GM18502 (cell line): ENCODE results near the gene ARL5A.
"Not testable (repeated sequence)": the region's sequence is repeated elsewhere in the genome, so short reads cannot be mapped to it uniquely, and the experiment has no call there.

Experiments
- ATAC-seq: cut with Tn5 transposase; IDR thresholded peaks from one replicate; pipeline ENCODE4 v1.9.1; 2021; ENCODE audit warnings: mild to moderate bottlenecking; ENCODE audit not compliant: unreplicated experiment, poor library complexity

ARL5A gene, protein sequence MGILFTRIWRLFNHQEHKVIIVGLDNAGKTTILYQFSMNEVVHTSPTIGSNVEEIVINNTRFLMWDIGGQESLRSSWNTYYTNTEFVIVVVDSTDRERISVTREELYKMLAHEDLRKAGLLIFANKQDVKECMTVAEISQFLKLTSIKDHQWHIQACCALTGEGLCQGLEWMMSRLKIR

DNA sequence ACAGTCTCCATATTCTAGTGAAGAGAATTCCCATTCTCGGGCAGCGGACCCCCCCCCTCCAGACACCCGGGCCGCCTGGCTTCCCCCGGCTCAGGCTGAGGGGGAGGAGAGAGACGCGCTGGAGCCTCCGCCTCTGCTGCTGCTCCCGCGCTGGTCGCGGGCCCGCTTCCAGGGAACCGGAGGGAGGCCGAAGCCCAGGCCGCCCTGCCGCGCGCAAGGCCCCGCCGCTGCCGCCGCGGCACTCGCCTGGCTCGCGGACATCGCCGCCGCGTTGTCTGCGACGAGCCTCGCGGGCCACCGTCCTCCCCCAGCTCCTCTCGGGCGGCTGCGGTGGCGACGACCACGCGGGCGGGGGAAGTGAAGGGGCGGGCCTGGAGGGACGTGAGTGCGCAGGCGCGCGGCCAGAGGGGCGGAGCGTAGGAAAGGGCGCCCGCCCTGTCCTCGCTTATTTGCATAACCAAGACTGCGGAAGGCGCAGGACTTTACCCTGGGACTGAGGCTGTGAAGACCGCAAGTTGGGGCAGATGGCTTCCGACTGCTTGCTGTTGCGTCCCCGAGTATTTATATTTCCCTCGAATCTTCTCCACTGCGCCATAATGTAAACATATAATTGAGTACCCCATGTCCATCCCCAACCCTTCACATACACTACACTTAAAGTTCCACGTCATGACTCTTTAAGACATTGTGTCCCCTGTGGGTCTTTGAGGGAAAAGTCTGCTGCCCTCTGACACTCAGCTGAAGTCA lies at the start of gene ARL5A:
TSS of gene ARL5A (minus strand) at position 279 of the 747 bp plus-strand sequence. CDS start at position 34, 245 bp downstream.
- ATAC-seq, result peak; percentile 95

DNA sequence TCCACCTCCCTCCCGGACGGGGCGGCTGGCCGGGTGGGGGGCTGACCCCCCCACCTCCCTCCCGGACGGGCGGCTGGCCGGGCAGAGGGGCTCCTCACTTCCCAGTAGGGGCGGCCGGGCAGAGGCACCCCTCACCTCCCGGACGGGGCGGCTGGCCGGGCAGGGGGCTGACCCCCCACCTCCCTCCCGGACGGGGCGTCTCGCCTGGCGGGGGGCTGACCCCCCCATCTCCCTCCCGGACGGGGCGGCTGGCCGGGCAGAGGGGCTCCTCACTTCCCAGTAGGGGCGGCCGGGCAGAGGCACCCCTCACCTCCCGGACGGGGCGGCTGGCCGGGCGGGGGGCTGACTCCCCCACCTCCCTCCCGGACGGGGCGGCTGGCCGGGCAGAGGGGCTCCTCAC lies 47.4 kb upstream of the ARL5A start:
- not testable (repeated sequence) for ATAC-seq

DNA sequence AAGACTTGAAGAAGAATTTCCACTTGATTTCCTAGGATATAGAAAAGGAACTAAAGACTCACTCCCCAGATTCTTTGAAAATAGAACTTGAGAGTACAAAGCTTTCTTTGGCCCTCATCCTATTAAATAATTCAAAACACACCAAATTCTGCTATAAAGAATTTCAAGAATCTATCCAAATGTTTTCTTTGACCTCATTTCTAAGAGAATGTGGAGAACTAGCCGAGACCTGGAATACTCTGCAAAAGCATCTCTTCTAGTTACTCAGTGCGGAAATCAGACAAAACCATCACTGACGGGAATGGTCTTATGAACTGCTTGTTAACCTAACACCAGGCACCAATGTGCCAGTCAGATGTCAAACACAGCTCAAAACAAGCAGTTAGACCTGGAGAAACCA lies 44.2 kb upstream of the ARL5A start:
- no peak for ATAC-seq

DNA sequence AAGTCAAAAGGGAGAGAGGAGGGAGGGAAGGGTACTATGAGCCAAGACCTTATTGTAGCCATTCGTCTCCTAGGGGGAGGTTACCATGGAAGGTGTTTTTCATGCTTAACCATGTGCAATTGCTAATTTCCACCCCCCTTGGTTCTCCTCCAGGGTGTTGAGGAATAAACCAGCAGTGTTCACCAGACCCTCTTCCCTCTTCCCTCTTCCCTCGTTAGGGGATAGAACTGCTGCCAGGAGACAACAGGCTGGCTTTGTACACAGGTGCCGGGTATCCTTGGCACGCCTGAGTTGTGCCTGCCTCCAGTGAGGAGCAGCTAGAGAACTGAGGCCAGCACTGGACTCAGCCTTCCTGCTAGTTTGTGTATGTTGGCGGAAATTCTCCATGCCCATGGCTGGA lies 41.1 kb upstream of the ARL5A start:
- ATAC-seq, result no peak

DNA sequence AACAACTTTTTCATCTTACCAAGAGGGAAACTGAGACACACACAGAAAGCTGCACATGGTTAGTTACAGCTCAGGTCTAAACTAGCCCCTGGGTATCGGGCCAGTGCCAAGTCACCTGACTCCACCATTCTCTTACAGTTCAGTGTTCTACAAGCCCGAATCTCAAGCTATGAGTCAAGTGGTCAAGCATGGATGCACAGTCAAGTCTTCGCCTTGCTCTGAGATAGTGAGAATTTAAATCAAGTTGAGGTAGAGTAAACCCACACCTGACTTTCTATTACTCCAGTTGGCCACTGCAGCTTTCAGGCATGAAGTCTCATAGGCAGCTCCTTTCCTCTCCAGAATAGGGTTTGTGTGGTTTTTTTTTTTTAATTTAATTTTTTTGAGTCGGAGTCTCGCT lies 34.5 kb upstream of the ARL5A start:
- ATAC-seq, result peak; percentile 99

DNA sequence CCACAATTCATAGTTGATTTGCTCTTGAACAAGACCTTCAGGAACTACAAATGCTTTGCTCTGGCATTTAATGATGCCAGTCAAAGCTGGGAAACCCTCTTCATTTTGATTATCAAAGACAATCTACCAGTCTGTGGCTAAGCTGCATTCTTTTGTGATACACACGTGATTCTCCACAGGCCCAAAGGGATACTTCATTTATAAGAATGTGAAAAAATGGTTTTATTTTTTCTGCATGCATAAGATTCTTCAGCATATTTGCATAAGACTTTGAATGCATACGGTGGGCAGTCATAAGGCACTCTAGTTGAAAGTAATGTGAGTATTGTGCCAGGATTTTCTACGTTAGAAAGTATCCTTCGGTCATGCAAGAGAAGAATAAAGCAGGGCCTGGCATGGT lies 33.0 kb upstream of the ARL5A start:
- no peak for ATAC-seq

DNA sequence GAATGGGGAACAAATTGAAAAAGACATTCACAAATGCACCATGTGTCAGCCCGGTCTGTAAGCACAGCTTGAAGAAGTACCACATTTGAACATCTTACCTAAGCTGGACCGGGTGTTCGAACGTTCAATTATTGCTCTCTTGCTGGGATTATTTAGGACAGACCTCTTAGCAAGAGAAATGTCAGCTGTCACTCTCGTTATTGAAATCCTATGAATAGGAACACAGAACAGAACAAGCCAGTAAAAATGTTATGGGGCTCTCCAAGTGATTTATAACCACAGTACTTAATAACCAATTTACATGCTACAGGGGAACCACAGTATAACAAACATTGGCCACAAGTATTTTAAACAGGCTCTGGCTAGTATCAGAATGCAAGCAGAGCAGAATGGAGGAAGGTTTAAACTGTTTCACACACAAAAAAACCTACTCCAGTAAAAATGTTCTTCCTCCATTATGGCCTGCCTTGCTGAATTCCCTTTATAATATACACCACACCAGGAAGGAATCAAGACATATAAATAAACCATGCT lies 32.5 kb upstream of the ARL5A start:
- ATAC-seq, result no peak

DNA sequence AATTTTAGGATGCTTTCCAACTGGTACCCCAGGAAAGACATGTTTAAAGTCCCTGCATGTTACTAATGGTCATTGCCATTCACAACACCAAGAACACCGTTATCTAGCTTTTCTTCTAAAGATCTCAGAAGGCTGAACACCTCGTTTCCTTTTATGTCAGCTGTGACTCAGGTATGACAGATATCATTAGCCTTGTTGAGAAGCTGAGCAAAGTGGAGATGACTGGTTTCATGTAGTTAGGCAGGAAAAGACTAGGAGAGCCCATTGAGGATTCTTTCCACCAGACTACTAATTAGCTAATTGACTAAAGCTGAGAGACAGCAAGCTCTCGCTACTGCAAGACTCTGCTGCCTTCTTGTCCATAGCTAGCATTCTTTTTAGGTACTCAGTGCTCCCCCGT lies 32.0 kb upstream of the ARL5A start:
- no peak for ATAC-seq

DNA sequence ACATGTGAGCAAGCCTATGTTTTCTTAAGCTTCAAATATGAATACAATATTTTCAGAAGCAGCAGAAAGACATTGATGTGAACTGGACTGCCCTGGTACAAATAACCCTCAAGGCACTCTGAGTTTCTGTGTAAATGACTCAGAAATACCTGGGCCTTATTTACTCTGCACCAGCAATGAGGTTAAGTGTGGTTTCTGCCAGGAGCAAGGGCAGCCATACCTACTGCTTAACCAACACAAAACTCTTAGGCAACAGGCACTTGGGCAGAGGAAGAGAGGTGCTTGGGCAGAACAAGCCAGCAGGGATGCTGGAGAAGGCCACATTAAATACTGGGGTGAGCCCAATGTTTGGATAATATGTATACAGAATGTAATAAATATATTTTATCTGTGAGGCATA lies 29.4 kb upstream of the ARL5A start:
- no peak for ATAC-seq

DNA sequence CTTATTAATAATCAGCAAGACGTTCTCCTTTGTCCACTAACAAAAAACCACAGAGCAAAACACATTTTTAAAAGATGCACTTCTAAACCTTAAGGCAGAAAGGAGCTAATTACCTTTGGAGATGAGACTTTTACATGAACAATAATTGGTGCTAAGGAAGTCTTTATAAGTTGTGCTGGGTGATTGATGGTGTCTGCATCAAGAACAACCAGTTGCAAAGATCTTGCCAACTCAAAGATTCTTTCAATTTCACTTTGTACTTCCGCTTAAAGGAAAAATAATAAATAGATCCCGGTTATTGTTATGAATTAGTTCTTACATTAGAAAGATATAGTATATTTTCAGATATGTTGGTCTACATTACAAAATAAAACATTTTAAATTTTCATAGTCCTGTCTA lies 26.9 kb upstream of the ARL5A start:
- no peak for ATAC-seq

DNA sequence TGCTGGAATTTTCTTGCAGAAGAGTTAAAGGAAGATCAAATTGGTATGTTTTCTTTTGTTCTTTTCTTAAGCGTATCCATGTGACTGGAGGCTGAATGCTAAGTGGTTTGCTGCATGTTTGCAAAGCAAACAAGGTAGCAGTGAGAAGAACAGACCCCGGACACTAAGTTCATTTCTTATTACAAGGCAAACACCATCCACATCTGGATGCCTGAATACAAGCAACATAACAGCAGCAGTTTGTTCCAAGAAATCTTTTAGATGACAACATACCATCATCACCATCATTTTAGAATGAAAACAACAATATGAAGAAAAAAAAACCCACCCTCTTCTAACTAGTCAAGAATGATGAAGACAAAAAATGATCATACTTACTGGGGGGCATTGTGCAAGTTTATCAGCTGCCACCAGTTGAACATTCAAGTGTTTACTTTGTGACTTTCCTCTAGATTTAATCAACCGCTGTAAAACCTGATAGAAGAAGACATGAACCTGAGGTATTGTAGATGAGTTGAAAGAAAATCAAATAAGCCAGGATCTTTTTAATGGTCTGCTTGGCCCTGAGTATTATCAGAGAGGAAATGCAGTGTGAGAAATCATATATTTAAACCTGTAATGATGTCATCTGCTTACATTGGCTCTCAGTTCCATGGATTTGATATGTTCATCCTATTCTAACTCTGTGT lies 25.0 kb upstream of the ARL5A start:
- no peak for ATAC-seq

DNA sequence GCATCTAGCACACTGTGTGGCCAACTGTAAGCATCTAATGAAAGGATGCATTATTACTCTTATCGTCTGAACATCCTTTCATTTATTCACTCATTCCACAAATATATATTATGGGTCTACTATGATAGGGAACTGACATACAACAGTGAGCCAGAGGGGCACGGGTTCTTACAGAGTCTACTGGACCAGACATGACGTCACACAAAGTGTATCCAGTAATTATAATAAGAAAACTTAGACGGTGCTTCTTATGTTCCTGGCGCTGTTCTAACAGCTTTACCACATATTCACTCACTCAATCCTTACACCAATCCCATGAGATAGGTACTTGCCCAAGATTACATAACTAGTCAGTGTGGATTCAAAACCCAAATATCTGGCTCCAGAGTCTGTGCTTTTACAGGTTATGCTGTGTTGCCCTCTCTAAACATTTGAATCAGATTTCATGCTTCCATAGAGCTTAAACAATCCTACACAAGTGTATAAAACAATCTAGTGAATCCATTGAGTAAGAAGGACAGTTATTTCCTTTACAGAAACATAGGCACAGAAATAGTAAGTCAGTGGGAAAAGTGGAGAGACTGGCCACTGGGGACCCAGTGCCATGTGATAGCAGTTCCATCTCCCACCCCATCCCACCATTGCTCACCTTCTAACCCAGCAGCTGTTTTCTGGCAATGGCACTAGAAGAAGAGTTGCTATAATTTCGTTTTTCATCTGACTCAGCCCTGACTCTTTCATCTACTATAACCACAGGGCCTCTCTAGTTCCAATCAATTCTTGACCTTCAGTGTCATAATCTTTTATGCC lies 24.2 kb upstream of the ARL5A start:
- ATAC-seq, result no peak

DNA sequence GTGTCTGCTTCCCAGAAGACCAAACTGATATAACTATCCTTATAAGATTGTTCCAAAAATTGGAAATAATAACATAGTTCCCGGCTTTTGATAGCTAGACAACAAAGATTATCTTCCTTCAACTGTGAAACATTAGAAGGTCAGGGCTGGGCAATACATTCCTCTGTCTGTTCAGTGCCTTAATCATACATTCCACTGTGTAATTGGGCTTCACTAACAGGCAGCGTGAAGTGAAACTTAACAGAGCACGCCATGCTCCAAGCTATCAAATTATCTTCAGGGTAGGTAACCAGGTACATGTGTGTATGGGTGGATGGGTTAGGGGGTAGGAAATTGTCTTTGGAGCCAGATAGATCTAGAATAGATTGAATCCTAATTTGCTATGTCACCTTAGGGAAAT lies 23.5 kb upstream of the ARL5A start:
- no peak for ATAC-seq

DNA sequence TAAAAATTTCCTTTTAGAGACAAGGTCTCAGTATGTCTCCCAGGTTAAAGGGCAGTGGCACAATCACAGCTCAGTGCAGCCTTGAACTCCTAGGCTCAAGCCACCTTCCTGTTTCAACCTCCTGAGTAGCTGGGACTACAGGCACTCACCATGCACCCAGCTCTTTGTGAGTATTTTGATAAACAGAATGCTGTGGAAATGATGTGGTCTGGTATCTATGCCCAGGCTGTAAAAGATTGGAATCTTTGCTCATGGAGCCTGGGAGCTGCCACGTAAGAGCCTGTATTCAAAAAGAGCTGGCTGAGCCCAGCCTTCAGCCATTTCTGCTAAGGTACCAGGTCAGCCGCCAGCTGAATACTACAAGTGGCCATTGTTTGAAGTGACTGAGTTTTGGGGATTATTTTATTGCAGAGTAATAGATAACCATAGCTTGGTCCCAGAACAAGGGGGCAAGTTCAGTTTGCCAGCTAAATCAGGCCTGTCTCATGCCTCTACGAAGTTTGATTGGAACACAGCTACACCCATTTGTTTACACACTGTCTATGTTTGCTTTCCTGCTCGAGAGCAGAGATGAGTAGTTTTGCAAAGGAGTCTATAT lies 21.3 kb upstream of the ARL5A start:
- no peak for ATAC-seq

DNA sequence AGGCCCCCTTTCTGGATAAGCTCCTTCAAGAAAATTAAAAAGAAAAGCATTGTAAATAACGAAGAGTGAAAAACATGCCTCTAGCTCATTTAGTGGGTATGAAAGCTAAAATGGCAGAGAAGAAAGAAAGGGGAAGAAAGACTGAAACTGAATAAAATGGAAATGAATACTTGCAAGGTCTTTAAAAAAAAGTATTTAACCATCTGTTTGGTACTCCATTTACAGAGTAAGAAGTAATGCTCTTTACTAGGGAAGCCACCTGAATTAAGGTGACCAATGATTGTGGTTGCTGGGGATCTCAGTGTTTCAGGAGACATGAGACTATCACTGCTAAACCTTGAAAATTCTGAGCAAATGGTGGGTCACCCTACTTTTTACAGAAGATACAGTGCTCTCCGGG lies 17.7 kb upstream of the ARL5A start:
- ATAC-seq, result peak; percentile 63

DNA sequence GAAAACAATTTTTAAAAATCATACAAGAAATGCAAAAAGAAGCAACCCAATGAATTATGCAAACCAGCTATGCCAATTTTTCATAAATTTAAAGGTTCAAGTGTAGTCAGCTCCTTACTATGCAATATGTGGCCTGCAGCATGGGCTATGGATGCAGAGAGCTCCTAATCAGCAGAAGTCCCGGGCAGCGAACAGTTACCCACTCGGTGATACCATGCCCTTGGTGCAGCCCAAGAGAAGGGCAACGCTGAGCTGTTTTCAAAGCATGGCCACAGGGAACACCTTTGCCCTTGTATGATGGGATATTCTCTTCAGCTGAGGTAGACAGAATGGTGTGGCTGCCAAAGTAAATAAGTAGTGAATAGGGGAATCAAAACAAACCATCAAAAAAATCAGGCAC lies 17.3 kb upstream of the ARL5A start:
- no peak for ATAC-seq

DNA sequence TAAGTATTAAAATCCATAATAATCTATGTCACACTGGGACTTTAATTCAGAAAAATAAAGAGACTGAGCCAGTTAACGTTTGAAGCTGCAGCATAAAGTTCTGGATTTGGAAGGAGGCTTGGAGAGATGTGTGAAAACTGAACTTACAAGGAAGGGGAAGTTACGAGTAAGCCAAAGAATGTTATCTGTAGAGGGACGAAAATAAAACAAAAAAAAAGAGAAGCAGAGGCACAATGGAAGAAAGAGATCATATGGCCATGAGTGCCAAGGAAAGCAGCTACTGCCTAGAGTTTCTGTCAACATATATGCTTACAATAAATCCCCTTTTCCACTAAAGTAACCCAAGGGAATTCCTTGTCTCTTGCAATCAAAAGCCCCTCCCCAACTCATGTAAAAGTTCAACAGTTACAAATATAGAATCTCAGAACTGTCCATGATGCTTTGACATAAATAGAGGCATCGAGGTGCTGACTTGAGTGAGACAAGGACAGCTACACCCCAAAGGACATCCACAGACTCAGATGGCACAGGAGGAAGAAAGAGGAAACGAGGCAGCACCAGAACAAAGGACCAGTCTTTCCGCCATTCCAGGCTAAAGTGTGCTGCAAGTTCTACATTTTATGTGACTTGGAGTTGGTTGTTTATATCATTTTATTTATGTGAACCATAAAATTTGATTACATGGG lies 16.1 kb upstream of the ARL5A start:
- ATAC-seq, result no peak

DNA sequence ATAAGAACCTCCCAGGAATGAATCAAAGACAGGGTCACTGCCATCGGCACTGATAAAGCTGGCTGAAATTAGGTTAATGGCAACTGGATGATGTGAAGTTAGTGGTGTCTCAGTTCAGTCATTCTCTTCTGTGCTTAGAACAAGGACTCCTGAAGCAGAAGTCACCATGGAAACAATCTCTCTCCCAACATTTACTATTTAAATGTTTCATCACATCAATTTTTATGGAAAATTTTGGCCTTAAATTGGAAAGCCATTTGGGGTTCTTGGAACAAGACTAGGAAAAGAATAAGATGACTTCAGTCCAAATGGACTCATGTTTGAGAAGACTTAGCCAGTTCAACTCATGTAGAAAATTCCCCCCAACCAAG lies 15.5 kb upstream of the ARL5A start:
- ATAC-seq, result no peak

DNA sequence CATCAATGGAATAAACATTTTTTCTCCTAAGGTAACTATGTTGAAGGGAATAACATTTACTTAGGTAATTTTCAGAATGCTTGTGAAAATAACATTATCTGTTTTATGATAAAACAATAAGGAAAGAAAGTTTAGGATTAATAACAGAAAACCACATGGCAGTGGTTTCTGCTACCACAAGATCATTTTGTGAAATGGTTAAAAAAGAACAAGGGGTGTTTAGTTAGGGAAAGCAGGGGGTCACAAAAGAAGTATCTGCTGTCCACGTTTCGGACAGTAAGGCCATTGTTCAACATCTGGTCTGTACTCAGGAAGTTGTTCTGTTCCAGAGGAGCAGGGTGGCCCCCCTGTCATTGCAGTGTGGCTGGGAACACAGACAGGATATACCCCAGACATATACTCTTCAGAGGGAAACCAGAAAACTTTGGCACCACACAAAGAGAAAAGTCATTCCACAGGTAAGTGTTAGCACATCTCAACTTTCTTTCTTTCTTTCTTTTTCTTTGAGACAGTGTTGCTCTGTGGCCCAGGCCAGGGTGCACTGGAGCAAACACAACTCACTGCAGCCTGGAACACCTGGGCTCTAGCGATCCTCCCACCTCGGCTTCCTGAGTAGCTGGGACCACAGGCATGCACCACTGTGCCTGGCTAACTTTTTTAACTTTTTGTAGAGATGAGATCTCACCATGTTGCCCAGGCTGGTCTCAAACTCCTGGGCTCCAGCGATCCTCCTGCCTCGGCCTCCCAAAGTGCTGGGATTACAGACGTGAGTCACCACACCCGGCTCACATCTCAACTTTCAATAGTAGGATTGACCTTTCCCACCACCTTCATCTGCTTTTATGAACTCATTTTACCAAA lies 14.8 kb upstream of the ARL5A start:
- ATAC-seq, result peak; percentile 27
